SKM-1 treated with dmso at 0.1 percent for 144 hours (cell line): ENCODE measurements around the gene HLA-DQB2.
"Not testable (repeated sequence)": the region's sequence is repeated elsewhere in the genome, so short reads cannot be mapped to it uniquely, and the experiment has no call there.

ENCODE experiments used
- DNase-seq: peaks from one replicate; lab custom pipeline; 2025; ENCODE audit not compliant: unreplicated experiment; lab: John Stamatoyannopoulos, UW

HLA-DQB2 gene

GRCh38 chr6:32745649-32746048 lies 17.7 kb downstream of the HLA-DQB2 start:
- DNase-seq, result not testable (repeated sequence)

- DNase-seq, result no peak
These were observed 18.6 kb downstream of the HLA-DQB2 start for GRCh38 chr6:32744776-32745175.

GRCh38 chr6:32742374-32742773 lies 21.0 kb downstream of the HLA-DQB2 start:
- no peak for DNase-seq

GRCh38 chr6:32741031-32741960 lies 22.0 kb downstream of the HLA-DQB2 start, which contains the start of gene HLA-DQA2:
HLA-DQA2 (plus strand) TSS chr6:32741391; CDS start chr6:32741444, 53 bp downstream.
- no peak for DNase-seq

GRCh38 chr6:32738126-32738525 lies 25.2 kb downstream of the HLA-DQB2 start:
- DNase-seq, result no peak

GRCh38 chr6:32718879-32719278 lies 44.5 kb downstream of the HLA-DQB2 start:
- DNase-seq, result no peak

GRCh38 chr6:32716396-32716795 lies 46.9 kb downstream of the HLA-DQB2 start:
- no peak for DNase-seq

- no peak for DNase-seq
These were observed 50.1 kb downstream of the HLA-DQB2 start for GRCh38 chr6:32713241-32713640.

GRCh38 chr6:32709625-32710024 lies 53.7 kb downstream of the HLA-DQB2 start:
- DNase-seq, result no peak
